ENCODE measurements around the gene CNPY1. TPM values are rescaled to one million over a fixed set of nuclear protein-coding genes. Genes with fewer than 3 reads are reported as not detected.

Gene CNPY1
- total and polyA plus RNA-seq, 2 experiments from 2014 or later: 0.15 TPM; not detected in 1

GRCh38 chr7:155464948-155465739 lies 81.2 kb downstream of the CNPY1 start:
- DNase-seq (ENCODE audit: low read depth in 1 of 2, low spot score in 1 of 2): no peak
- Histone ChIP-seq H3K27me3 (peaks cover 100% of the 10 kb centered on the region), H3K4me1 (ENCODE audit: low read depth) (peaks cover 8% of the 10 kb centered on the region), H3K4me3 (no peak overlapping the region), H3K36me3 (no peaks in the 10 kb centered on the region), H3K9me3 (ENCODE audit: low read depth) (no peaks in the 10 kb centered on the region), H3K27ac (no peak overlapping the region)
- TF ChIP-seq CTCF (IDR thresholded peaks at IDR 0.05; ENCODE audit: low read depth, low read length): no peak

GRCh38 chr7:155464183-155464582 lies 82.2 kb downstream of the CNPY1 start:
- TF ChIP-seq CTCF (IDR thresholded peaks at IDR 0.05; ENCODE audit: low read depth, low read length): no peak
- Histone ChIP-seq H3K36me3 (no peaks in the 10 kb centered on the region), H3K27me3 (peaks cover 100% of the 10 kb centered on the region), H3K4me1 (ENCODE audit: low read depth) (peaks cover 8% of the 10 kb centered on the region), H3K9me3 (ENCODE audit: low read depth) (no peaks in the 10 kb centered on the region), H3K27ac (no peak overlapping the region), H3K4me3 (no peak overlapping the region)
- no peak for DNase-seq (ENCODE audit: low read depth in 1 of 2, low spot score in 1 of 2)

- no peak for TF ChIP-seq CTCF (IDR thresholded peaks at IDR 0.05; ENCODE audit: low read depth, low read length)
- no peak overlapping the region for H3K4me3 ChIP-seq
- DNase-seq (ENCODE audit: low read depth in 1 of 2, low spot score in 1 of 2): no peak
- H3K4me1 ChIP-seq (ENCODE audit: low read depth): peaks cover 8% of the 10 kb centered on the region
- H3K36me3 ChIP-seq: no peaks in the 10 kb centered on the region
- H3K27me3 ChIP-seq: peaks cover 100% of the 10 kb centered on the region
- H3K9me3 ChIP-seq (ENCODE audit: low read depth): no peaks in the 10 kb centered on the region
- no peak overlapping the region for H3K27ac ChIP-seq
Measured at GRCh38 chr7:155463114-155463811, 83.1 kb downstream of the CNPY1 start.

GRCh38 chr7:155462163-155462735 lies 84.1 kb downstream of the CNPY1 start:
- H3K9me3 ChIP-seq (ENCODE audit: low read depth): no peaks in the 10 kb centered on the region
- H3K27ac ChIP-seq: no peak overlapping the region
- H3K36me3 ChIP-seq: no peaks in the 10 kb centered on the region
- peaks cover 97% of the 10 kb centered on the region for H3K27me3 ChIP-seq
- DNase-seq (ENCODE audit: low read depth in 1 of 2, low spot score in 1 of 2): no peak
- H3K4me1 ChIP-seq (ENCODE audit: low read depth): peaks cover 8% of the 10 kb centered on the region
- H3K4me3 ChIP-seq: no peak overlapping the region
- TF ChIP-seq CTCF (IDR thresholded peaks at IDR 0.05; ENCODE audit: low read depth, low read length): no peak

GRCh38 chr7:155461631-155462030 lies 84.7 kb downstream of the CNPY1 start:
- TF ChIP-seq CTCF (IDR thresholded peaks at IDR 0.05; ENCODE audit: low read depth, low read length): no peak

More at GRCh38 chr7:155461631-155462030, 84.7 kb downstream of the CNPY1 start:
- Histone ChIP-seq H3K36me3 (no peaks in the 10 kb centered on the region), H3K27ac (no peak overlapping the region), H3K27me3 (peaks cover 97% of the 10 kb centered on the region), H3K4me1 (ENCODE audit: low read depth) (peaks cover 4% of the 10 kb centered on the region), H3K4me3 (no peak overlapping the region), H3K9me3 (ENCODE audit: low read depth) (no peaks in the 10 kb centered on the region)
- DNase-seq (ENCODE audit: low read depth in 1 of 2, low spot score in 1 of 2): no peak

Data from cardiac muscle cell (in vitro differentiated cells and primary cell).